HFFc6 (cell line): Measurements from ENCODE around the gene APP. TPM values are rescaled to one million over a fixed set of nuclear protein-coding genes. Genes with fewer than 3 reads are reported as not detected.

Experiments
- DNase-seq: peaks from one replicate; pipeline ENCODE4 v3.0.0-alpha.2; 2018
- H3K27ac Mint-ChIP-seq: 2 replicates; pipeline ENCODE4 v1.8.0; 2020; ENCODE audit warnings: mild to moderate bottlenecking, mixed read lengths
- H3K27me3 Mint-ChIP-seq: 2 replicates; pipeline ENCODE4 v1.8.0; 2021; ENCODE audit warnings: mild to moderate bottlenecking, moderate library complexity, mixed read lengths; ENCODE audit not compliant: insufficient read depth
- H3K36me3 Mint-ChIP-seq: 2 replicates; pipeline ENCODE4 v1.8.0; 2021; ENCODE audit warnings: low read depth, mixed read lengths
- H3K4me1 Mint-ChIP-seq: 2 replicates; pipeline ENCODE4 v1.8.0; 2020; ENCODE audit warnings: low read depth, mixed read lengths
- H3K4me3 Mint-ChIP-seq: 2 replicates; pipeline ENCODE4 v1.8.0; 2020; ENCODE audit warnings: mild to moderate bottlenecking, moderate library complexity, mixed read lengths
- H3K9me3 Mint-ChIP-seq: 2 replicates; pipeline ENCODE4 v1.8.0; 2020; ENCODE audit warnings: mild to moderate bottlenecking, mixed read lengths
- total RNA-seq, 6 experiments: library from RNA; stranded (reverse); fragmentation: NEBNext Ultra II Directional; extraction: Animal tissue kit (Norgen Biotek cat#: 25700); gene quantifications; 2 replicates in 1 of 6; 3 replicates in 5 of 6; pipeline ENCODE4 v1.2.3, GENCODE V29; 2021
- TF ChIP-seq, protein P1 (sequence below): fragments of 200-600 bp; sonication (generic); IDR thresholded peaks from 2 replicates; pipeline ENCODE4 v1.5.0; 2021; ENCODE audit warnings: antibody characterized with exemption, mild to moderate bottlenecking

Gene APP
- total RNA-seq, 6 experiments from 2014 or later, result 396 to 438 (median 425) TPM

DNA sequence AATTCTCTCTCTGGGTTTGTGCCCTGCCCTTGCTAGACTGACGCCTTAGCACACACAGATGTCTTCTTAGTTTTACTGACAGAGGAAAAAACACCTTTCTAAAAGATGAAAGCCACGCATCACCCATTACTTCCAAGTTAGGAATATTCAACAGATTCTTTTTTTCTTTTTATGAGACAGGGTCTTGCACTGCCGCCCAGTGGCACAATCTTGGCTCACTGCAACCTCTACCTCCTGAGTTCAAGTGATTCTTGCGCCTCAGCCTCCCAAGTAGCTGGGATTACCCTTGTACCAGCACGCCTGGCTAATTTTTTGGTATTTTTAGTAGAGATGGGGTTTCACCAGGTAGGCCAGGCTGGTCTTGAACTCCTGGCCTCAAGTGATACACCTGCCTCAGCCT lies 169.2 kb downstream of the APP start:
- H3K9me3 Mint-ChIP-seq, result no peaks in the 10 kb centered on the region
- no peak overlapping the region for H3K27ac Mint-ChIP-seq
- no peak overlapping the region for H3K4me3 Mint-ChIP-seq
- no peak for DNase-seq
- H3K4me1 Mint-ChIP-seq, result no peaks in the 10 kb centered on the region
- H3K36me3 Mint-ChIP-seq, result peaks cover 26% of the 10 kb centered on the region
- no peaks in the 10 kb centered on the region; the same call in 1 of the 2 replicates for H3K27me3 Mint-ChIP-seq
- TF ChIP-seq, protein P1, sequence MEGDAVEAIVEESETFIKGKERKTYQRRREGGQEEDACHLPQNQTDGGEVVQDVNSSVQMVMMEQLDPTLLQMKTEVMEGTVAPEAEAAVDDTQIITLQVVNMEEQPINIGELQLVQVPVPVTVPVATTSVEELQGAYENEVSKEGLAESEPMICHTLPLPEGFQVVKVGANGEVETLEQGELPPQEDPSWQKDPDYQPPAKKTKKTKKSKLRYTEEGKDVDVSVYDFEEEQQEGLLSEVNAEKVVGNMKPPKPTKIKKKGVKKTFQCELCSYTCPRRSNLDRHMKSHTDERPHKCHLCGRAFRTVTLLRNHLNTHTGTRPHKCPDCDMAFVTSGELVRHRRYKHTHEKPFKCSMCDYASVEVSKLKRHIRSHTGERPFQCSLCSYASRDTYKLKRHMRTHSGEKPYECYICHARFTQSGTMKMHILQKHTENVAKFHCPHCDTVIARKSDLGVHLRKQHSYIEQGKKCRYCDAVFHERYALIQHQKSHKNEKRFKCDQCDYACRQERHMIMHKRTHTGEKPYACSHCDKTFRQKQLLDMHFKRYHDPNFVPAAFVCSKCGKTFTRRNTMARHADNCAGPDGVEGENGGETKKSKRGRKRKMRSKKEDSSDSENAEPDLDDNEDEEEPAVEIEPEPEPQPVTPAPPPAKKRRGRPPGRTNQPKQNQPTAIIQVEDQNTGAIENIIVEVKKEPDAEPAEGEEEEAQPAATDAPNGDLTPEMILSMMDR, result no peak

DNA sequence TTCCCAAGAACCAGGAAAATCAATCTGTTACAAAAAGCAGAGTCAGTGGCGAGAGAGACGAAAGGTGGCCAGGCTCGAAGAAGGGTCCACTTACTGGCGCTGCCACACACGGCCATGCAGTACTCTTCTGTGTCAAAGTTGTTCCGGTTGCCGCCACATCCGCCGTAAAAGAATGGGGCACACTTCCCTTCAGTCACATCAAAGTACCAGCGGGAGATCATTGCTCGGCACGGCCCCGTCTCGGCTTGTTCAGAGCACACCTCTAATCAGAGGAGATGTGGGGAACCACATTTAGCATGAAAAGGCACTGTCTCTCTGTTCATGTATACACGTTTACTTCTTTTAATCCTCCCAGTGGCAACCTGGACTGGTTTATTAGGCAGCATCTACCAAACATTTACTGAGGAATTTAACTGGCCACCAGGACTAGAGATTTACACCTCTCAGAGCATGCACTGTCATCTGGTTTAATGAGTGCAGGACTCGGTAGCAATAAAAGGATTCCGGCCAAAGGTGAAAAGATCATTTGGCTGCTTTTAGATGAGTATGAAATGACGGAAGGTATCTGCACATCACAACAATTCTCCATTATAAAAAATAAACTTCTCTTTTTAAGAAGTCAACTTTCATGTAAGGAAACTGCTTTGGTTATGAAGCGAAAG lies 170.5 kb downstream of the APP start:
- Mint-ChIP-seq H3K27ac (no peak overlapping the region), H3K4me1 (no peaks in the 10 kb centered on the region), H3K9me3 (no peaks in the 10 kb centered on the region), H3K36me3 (peaks cover 26% of the 10 kb centered on the region), H3K4me3 (no peak overlapping the region), H3K27me3 (no peaks in the 10 kb centered on the region; the same call in 1 of the 2 replicates)
- DNase-seq, result no peak
- TF ChIP-seq, protein P1, result no peak

DNA sequence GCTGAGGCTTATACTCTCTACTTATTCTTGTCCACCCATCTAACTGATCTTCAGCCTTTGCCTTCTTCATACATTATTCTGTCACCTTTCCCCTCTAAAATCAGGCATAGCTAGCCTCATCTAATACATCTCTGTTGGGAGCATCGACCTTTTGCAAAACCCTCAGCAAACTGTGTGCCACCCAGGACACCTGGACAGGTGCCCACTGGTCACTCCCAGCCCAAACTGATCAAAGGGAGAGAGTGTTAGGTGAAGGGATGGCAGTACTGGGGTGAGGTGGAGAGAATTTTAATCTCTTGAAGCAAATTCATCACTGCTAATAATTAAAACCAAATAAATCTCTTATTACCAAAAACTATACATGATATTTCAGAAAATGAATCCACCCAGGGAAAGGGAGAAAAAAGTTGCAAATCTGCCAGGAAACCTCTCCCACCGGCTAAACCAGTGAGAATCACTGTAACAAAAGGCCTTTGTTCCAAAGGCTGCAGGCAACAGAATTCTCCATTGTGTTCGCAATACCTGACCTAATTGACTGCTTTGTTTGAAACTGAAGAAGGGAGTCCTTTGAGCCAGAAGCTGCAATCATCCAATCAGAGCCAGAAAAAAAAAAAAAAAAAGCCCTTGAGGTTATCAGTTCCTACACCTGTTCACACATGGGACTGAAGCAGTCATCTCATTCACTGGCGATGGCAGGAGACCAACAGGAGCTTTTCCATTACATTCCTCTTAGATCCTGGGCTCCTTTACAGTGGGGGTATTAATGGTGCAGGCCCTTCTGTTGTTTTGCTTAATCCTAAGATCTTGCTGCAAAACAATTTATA lies 172.6 kb downstream of the APP start:
- no peak for DNase-seq
- Mint-ChIP-seq H3K36me3 (peaks cover 26% of the 10 kb centered on the region), H3K27me3 (no peaks in the 10 kb centered on the region; the same call in 1 of the 2 replicates), H3K4me1 (no peaks in the 10 kb centered on the region), H3K27ac (no peak overlapping the region), H3K9me3 (no peaks in the 10 kb centered on the region), H3K4me3 (no peak overlapping the region)
- TF ChIP-seq, protein P1, result no peak

DNA sequence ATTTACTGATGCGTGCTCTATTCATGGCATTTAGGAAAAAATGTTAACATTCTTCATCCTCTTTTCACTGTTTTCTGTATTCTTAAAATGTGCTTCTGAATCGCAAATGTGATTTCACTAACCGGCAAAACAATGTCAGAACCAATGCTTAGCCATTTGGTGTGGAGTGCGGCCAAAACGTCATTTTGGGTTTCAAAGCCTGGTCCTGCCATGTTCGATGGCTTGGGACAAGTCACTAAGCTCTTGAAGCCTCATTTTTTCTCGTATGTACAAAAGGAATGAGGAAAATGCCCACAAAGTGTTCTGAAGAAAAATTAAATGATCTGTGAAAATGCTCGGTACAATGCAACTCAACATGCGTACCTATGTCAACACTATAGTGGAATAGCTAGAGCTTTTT lies 175.3 kb downstream of the APP start:
- no peak overlapping the region for H3K4me3 Mint-ChIP-seq

DNA sequence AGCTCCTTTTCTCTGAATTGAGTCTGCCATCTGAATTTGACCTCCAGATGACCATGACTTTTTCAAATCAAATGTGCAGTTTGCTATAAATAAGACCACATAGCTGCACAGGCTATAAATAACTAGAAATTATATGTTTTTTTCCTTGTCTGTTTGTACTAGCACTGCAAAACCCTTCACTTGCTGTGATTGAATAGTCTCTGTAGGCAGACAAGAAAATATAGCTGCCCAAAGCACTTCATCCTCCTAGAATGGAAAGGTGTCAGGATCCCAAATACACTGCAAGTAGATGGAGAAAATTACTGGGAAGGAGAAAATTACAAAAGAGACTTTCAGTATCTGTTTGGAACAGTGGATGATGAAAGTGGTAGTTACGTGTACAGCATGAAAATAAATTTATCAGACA lies 175.8 kb downstream of the APP start:
- no peak overlapping the region for H3K4me3 Mint-ChIP-seq
- H3K27me3 Mint-ChIP-seq, result peaks cover 2% of the 10 kb centered on the region; the same call in 1 of the 2 replicates
- H3K4me1 Mint-ChIP-seq, result no peaks in the 10 kb centered on the region
- TF ChIP-seq, protein P1, result no peak
- H3K9me3 Mint-ChIP-seq, result no peaks in the 10 kb centered on the region
- peaks cover 24% of the 10 kb centered on the region for H3K36me3 Mint-ChIP-seq
- H3K27ac Mint-ChIP-seq, result no peak overlapping the region
- no peak for DNase-seq

More for the DNA sequence above, 175.3 kb downstream of the APP start:
- TF ChIP-seq, protein P1, result no peak
- Mint-ChIP-seq H3K27ac (no peak overlapping the region), H3K27me3 (peaks cover 2% of the 10 kb centered on the region; the same call in 1 of the 2 replicates), H3K36me3 (peaks cover 28% of the 10 kb centered on the region), H3K4me1 (no peaks in the 10 kb centered on the region), H3K9me3 (no peaks in the 10 kb centered on the region)
- DNase-seq, result no peak
